ENCODE measurements around the gene DPP6.

DPP6 gene

GRCh38 chr7:154217688-154218340, 165.6 kb downstream of the DPP6 start:
- H3K4me3 ChIP-seq (ENCODE audit: insufficient read depth, low read depth, low read length) = no peak overlapping the region
- H3K27ac ChIP-seq (ENCODE audit: insufficient read depth, low read depth, low read length, poor library complexity, severe bottlenecking) = no peak overlapping the region
- H3K36me3 ChIP-seq (ENCODE audit: control insufficient read depth, insufficient read depth, low read length) = no peaks in the 10 kb centered on the region
- no peaks in the 10 kb centered on the region for H3K4me1 ChIP-seq (ENCODE audit: control insufficient read depth, insufficient read depth, low read length)
- 88 to 93% methylated on average over 5 to 7 of the region's 7 CpGs for WGBS, 2 experiments
- no peaks in the 10 kb centered on the region for H3K9me3 ChIP-seq (ENCODE audit: control insufficient read depth, low read length)
- no peaks in the 10 kb centered on the region for H3K27me3 ChIP-seq (ENCODE audit: control insufficient read depth, insufficient read depth, low read length, poor library complexity, severe bottlenecking)

DNA sequence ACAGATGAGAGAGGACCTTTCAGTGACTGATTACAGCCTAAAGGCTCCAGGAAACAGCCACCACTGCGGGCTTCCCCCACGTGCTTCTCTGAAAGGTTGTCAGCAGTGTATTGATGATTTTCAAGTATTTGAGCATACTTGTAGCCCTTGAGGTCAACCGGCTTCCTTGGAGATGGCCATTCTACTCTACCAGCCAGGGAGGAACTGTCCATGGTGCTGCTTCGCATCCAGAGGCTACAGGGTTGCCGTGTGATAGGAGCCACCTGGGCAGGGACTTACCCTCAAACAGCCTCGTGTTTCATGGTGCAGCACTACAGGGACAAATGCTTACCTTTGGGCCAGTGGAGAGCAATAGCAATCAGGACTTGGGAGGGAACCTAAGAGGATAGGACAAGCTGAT, 179.5 kb downstream of the DPP6 start:
- no peaks in the 10 kb centered on the region for H3K4me1 ChIP-seq (ENCODE audit: control insufficient read depth, insufficient read depth, low read length)
- H3K27me3 ChIP-seq (ENCODE audit: control insufficient read depth, insufficient read depth, low read length, poor library complexity, severe bottlenecking) = no peaks in the 10 kb centered on the region
- no peak overlapping the region for H3K4me3 ChIP-seq (ENCODE audit: insufficient read depth, low read depth, low read length)
- 50 to 53% methylated on average over 6 of the region's 6 CpGs for WGBS, 2 experiments
- H3K27ac ChIP-seq (ENCODE audit: insufficient read depth, low read depth, low read length, poor library complexity, severe bottlenecking) = no peak overlapping the region
- H3K9me3 ChIP-seq (ENCODE audit: control insufficient read depth, low read length) = no peaks in the 10 kb centered on the region
- no peaks in the 10 kb centered on the region for H3K36me3 ChIP-seq (ENCODE audit: control insufficient read depth, insufficient read depth, low read length)

GRCh38 chr7:154232700-154233099, 180.5 kb downstream of the DPP6 start:
- H3K27ac ChIP-seq (ENCODE audit: insufficient read depth, low read depth, low read length, poor library complexity, severe bottlenecking) = no peak overlapping the region
- no peaks in the 10 kb centered on the region for H3K9me3 ChIP-seq (ENCODE audit: control insufficient read depth, low read length)
- 87 to 92% methylated on average over 4 to 5 of the region's 5 CpGs for WGBS, 2 experiments

DNA sequence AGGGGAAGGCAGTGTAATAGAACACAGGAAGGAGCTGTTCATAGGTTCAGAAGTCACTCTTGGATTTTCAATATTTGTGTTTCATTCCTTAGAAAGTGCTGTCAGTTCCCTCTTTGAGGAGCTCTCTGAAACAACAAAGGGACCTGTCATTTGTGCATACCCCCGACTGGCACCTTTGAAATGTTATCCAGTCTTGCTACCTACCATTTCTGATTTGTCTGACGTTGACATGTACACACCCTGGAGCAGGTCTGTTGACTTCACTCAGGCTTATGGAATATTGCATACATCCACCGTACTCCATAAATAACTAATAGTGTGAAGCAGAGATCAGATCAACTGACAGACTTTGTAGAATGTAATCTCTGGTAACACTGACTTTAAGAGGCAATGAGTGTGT, 189.8 kb downstream of the DPP6 start:
- Histone ChIP-seq H3K4me3 (ENCODE audit: insufficient read depth, low read depth, low read length) (no peak overlapping the region), H3K27me3 (ENCODE audit: control insufficient read depth, insufficient read depth, low read length, poor library complexity, severe bottlenecking) (no peaks in the 10 kb centered on the region), H3K36me3 (ENCODE audit: control insufficient read depth, insufficient read depth, low read length) (no peaks in the 10 kb centered on the region), H3K4me1 (ENCODE audit: control insufficient read depth, insufficient read depth, low read length) (no peaks in the 10 kb centered on the region), H3K9me3 (ENCODE audit: control insufficient read depth, low read length) (no peaks in the 10 kb centered on the region), H3K27ac (ENCODE audit: insufficient read depth, low read depth, low read length, poor library complexity, severe bottlenecking) (no peak overlapping the region)
- WGBS, 2 experiments = 84 to 86% methylated on average over 3 of the region's 3 CpGs

More at GRCh38 chr7:154232700-154233099, 180.5 kb downstream of the DPP6 start:
- Histone ChIP-seq H3K27me3 (ENCODE audit: control insufficient read depth, insufficient read depth, low read length, poor library complexity, severe bottlenecking) (no peaks in the 10 kb centered on the region), H3K4me3 (ENCODE audit: insufficient read depth, low read depth, low read length) (no peak overlapping the region), H3K4me1 (ENCODE audit: control insufficient read depth, insufficient read depth, low read length) (no peaks in the 10 kb centered on the region), H3K36me3 (ENCODE audit: control insufficient read depth, insufficient read depth, low read length) (no peaks in the 10 kb centered on the region)

DNA sequence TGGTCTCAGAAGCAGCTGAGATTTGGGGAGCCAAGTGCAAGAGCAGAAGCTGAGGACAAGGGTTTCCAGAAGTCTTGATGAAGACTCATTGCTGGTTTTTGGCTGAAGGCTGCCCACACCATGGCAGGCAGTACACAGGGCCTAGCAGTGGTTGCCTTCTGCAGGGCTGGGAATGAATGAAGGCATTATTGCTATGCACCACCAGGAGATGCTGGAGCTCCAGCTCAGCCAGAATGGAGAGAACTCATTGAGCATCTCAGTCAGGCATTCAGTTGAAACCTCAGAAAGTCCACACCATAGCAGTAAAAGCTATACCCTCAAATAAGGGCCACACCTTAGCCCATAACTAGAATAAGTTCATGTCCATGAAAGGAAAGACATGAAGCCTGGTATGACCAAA, 190.5 kb downstream of the DPP6 start:
- no peaks in the 10 kb centered on the region for H3K4me1 ChIP-seq (ENCODE audit: control insufficient read depth, insufficient read depth, low read length)
- H3K36me3 ChIP-seq (ENCODE audit: control insufficient read depth, insufficient read depth, low read length) = no peaks in the 10 kb centered on the region
- H3K27me3 ChIP-seq (ENCODE audit: control insufficient read depth, insufficient read depth, low read length, poor library complexity, severe bottlenecking) = no peaks in the 10 kb centered on the region
- no peak overlapping the region for H3K4me3 ChIP-seq (ENCODE audit: insufficient read depth, low read depth, low read length)
- H3K27ac ChIP-seq (ENCODE audit: insufficient read depth, low read depth, low read length, poor library complexity, severe bottlenecking) = no peak overlapping the region
- H3K9me3 ChIP-seq (ENCODE audit: control insufficient read depth, low read length) = no peaks in the 10 kb centered on the region

DNA sequence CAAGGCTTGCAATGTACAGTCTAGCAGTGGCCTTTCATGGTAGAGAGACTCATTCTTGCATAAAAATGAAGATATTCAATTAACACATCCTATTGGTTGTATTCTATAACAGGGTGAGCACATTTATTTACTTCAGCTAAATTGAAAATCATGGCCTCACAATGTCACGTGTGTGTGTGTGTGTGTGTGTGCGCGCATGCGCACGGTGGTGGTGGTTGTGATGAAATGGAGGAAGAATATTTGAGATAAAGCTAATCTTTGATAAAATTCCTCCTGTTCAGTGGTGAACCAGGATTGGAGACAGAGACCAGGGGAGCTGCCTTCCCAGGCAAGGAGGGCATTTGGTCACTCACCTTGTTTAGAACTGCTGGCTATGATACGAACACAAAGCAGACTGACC, 199.8 kb downstream of the DPP6 start:
- WGBS, 2 experiments = 94 to 97% methylated on average over 5 to 6 of the region's 6 CpGs
- Histone ChIP-seq H3K36me3 (ENCODE audit: control insufficient read depth, insufficient read depth, low read length) (no peaks in the 10 kb centered on the region), H3K4me1 (ENCODE audit: control insufficient read depth, insufficient read depth, low read length) (no peaks in the 10 kb centered on the region), H3K27me3 (ENCODE audit: control insufficient read depth, insufficient read depth, low read length, poor library complexity, severe bottlenecking) (no peaks in the 10 kb centered on the region), H3K27ac (ENCODE audit: insufficient read depth, low read depth, low read length, poor library complexity, severe bottlenecking) (no peak overlapping the region), H3K4me3 (ENCODE audit: insufficient read depth, low read depth, low read length) (no peak overlapping the region), H3K9me3 (ENCODE audit: control insufficient read depth, low read length) (no peaks in the 10 kb centered on the region)

DNA sequence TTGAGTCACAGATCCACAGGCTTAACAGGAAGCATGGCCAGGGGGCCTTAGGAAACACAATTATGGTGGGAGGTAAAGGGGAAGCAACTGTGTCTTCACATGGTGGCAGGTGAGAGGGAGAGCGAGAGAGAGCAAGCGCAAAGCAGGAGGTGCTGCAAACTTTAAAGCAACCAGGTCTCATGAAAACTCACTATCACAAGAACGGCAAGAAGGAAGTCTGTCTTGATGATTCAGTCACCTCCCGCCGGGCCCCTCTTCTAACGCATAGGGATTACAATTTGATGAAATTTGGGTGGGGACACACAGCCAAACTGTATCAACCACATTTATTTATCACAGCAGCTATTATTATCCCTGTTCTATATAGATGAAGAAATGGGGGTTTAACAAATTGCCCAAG, 201.6 kb downstream of the DPP6 start:
- no peak overlapping the region for H3K27ac ChIP-seq (ENCODE audit: insufficient read depth, low read depth, low read length, poor library complexity, severe bottlenecking)
- 79 to 82% methylated on average over 3 to 6 of the region's 6 CpGs for WGBS, 2 experiments
- no peaks in the 10 kb centered on the region for H3K4me1 ChIP-seq (ENCODE audit: control insufficient read depth, insufficient read depth, low read length)
- H3K36me3 ChIP-seq (ENCODE audit: control insufficient read depth, insufficient read depth, low read length) = no peaks in the 10 kb centered on the region
- no peak overlapping the region for H3K4me3 ChIP-seq (ENCODE audit: insufficient read depth, low read depth, low read length)
- H3K9me3 ChIP-seq (ENCODE audit: control insufficient read depth, low read length) = no peaks in the 10 kb centered on the region
- H3K27me3 ChIP-seq (ENCODE audit: control insufficient read depth, insufficient read depth, low read length, poor library complexity, severe bottlenecking) = no peaks in the 10 kb centered on the region

GRCh38 chr7:154255324-154255723, 203.1 kb downstream of the DPP6 start:
- Histone ChIP-seq H3K9me3 (ENCODE audit: control insufficient read depth, low read length) (no peaks in the 10 kb centered on the region), H3K4me1 (ENCODE audit: control insufficient read depth, insufficient read depth, low read length) (no peaks in the 10 kb centered on the region), H3K27me3 (ENCODE audit: control insufficient read depth, insufficient read depth, low read length, poor library complexity, severe bottlenecking) (no peaks in the 10 kb centered on the region), H3K36me3 (ENCODE audit: control insufficient read depth, insufficient read depth, low read length) (no peaks in the 10 kb centered on the region), H3K27ac (ENCODE audit: insufficient read depth, low read depth, low read length, poor library complexity, severe bottlenecking) (no peak overlapping the region), H3K4me3 (ENCODE audit: insufficient read depth, low read depth, low read length) (no peak overlapping the region)
- 57 to 67% methylated on average over 7 of the region's 7 CpGs for WGBS, 2 experiments

GRCh38 chr7:154256150-154256549, 204.0 kb downstream of the DPP6 start:
- Histone ChIP-seq H3K4me3 (ENCODE audit: insufficient read depth, low read depth, low read length) (no peak overlapping the region), H3K27me3 (ENCODE audit: control insufficient read depth, insufficient read depth, low read length, poor library complexity, severe bottlenecking) (no peaks in the 10 kb centered on the region), H3K27ac (ENCODE audit: insufficient read depth, low read depth, low read length, poor library complexity, severe bottlenecking) (no peak overlapping the region), H3K9me3 (ENCODE audit: control insufficient read depth, low read length) (no peaks in the 10 kb centered on the region), H3K36me3 (ENCODE audit: control insufficient read depth, insufficient read depth, low read length) (no peaks in the 10 kb centered on the region), H3K4me1 (ENCODE audit: control insufficient read depth, insufficient read depth, low read length) (no peaks in the 10 kb centered on the region)
- WGBS, 2 experiments = 94 to 97% methylated on average over 8 of the region's 8 CpGs

- no peaks in the 10 kb centered on the region for H3K36me3 ChIP-seq (ENCODE audit: control insufficient read depth, insufficient read depth, low read length)
- H3K4me3 ChIP-seq (ENCODE audit: insufficient read depth, low read depth, low read length) = no peak overlapping the region
- H3K27ac ChIP-seq (ENCODE audit: insufficient read depth, low read depth, low read length, poor library complexity, severe bottlenecking) = no peak overlapping the region
- 72 to 81% methylated on average over 2 to 3 of the region's 3 CpGs for WGBS, 2 experiments
- no peaks in the 10 kb centered on the region for H3K4me1 ChIP-seq (ENCODE audit: control insufficient read depth, insufficient read depth, low read length)
- no peaks in the 10 kb centered on the region for H3K9me3 ChIP-seq (ENCODE audit: control insufficient read depth, low read length)
- no peaks in the 10 kb centered on the region for H3K27me3 ChIP-seq (ENCODE audit: control insufficient read depth, insufficient read depth, low read length, poor library complexity, severe bottlenecking)
Observed at GRCh38 chr7:154259396-154259795, 207.2 kb downstream of the DPP6 start.

- Histone ChIP-seq H3K36me3 (ENCODE audit: control insufficient read depth, insufficient read depth, low read length) (no peaks in the 10 kb centered on the region), H3K4me3 (ENCODE audit: insufficient read depth, low read depth, low read length) (no peak overlapping the region), H3K27ac (ENCODE audit: insufficient read depth, low read depth, low read length, poor library complexity, severe bottlenecking) (no peak overlapping the region), H3K9me3 (ENCODE audit: control insufficient read depth, low read length) (no peaks in the 10 kb centered on the region), H3K27me3 (ENCODE audit: control insufficient read depth, insufficient read depth, low read length, poor library complexity, severe bottlenecking) (no peaks in the 10 kb centered on the region), H3K4me1 (ENCODE audit: control insufficient read depth, insufficient read depth, low read length) (no peaks in the 10 kb centered on the region)
- whole genome bisulfite sequencing, 2 experiments = 71 to 75% methylated on average over 8 of the region's 8 CpGs
Observed at GRCh38 chr7:154287356-154287755, 235.2 kb downstream of the DPP6 start.

Measured in ectodermal cell (in vitro differentiated cells).